ENCODE measurements around the gene CLASP2. TPM values are rescaled to one million over a fixed set of nuclear protein-coding genes. Genes with fewer than 3 reads are reported as not detected.

Gene CLASP2
- total RNA-seq, 5 donors from 2014 or later (not counting 1 experiment from before 2014, with no cell fraction given) = 54.0 to 80.1 (median 60.5) TPM

GRCh38 chr3:33496449-33496848 lies 221.6 kb downstream of the CLASP2 start:
- ATAC-seq (replicated peaks in 1 of 4) = no peak
- POLR2A ChIA-PET = interaction anchor here in 1 of 2 donors (0.6 kb wide), 1 partner anchor 159 kb away, joined by 3 read pairs; no protein-coding TSS in a partner anchor
- no peaks in the 10 kb centered on the region for H3K27me3 Mint-ChIP-seq
- H3K4me1 ChIP-seq (ENCODE audit: control insufficient read depth in 1 of 2, extremely low read depth in 1 of 2, insufficient read depth in 2 of 2, low read length in 2 of 2) = no peaks in the 10 kb centered on the region
- no CpG with 5 or more reads among the region's 2 CpGs for WGBS (ENCODE audit: insufficient coverage)
- no peak overlapping the region for H3K4me3 ChIP-seq (ENCODE audit: control insufficient read depth in 1 of 2, extremely low read depth in 1 of 2, low read length in 1 of 2)
- H3K36me3 ChIP-seq (ENCODE audit: control insufficient read depth in 2 of 2, extremely low read depth in 1 of 2, insufficient read depth in 1 of 2, low read length in 1 of 2) = peaks cover 0 to 5% of the 10 kb centered on the region in 2 donors
- DNase-seq = no peak
- H3K9me3 Mint-ChIP-seq = peaks cover 0 to 4% (median 2%) of the 10 kb centered on the region in 3 donors
- CTCF ChIA-PET = interaction anchor here in 1 of 2 donors (0.7 kb wide), 1 partner anchor 555 kb away, joined by 5 read pairs; no protein-coding TSS in a partner anchor
- H3K27ac Mint-ChIP-seq = no peak overlapping the region
- peaks cover 33% of the 10 kb centered on the region for H3K36me3 Mint-ChIP-seq
- H3K27me3 ChIP-seq (replicated peaks in 1 of 2; ENCODE audit: control insufficient read depth in 2 of 2, extremely low read depth in 1 of 2, insufficient read depth in 2 of 2, low read length in 1 of 2) = no peaks in the 10 kb centered on the region
- no peak overlapping the region for H3K27ac ChIP-seq (ENCODE audit: low read length)
- H3K4me1 Mint-ChIP-seq = no peaks in the 10 kb centered on the region
- H3K9me3 ChIP-seq = no peaks in the 10 kb centered on the region
- no peak overlapping the region for H3K4me3 Mint-ChIP-seq

GRCh38 chr3:33491721-33492120 lies 226.3 kb downstream of the CLASP2 start:
- WGBS (ENCODE audit: insufficient coverage) = 100% methylated on average over 3 of the region's 4 CpGs
- ChIA-PET POLR2A (no interaction called here), CTCF (interaction anchor here in 1 of 2 donors (0.6 to 0.7 kb wide), 2 partner anchors 65 to 119 kb away, joined by 3 to 4 read pairs; no protein-coding TSS in a partner anchor)
- Histone ChIP-seq H3K27ac (ENCODE audit: low read length) (no peak overlapping the region), H3K27me3 (replicated peaks in 1 of 2; ENCODE audit: control insufficient read depth in 2 of 2, extremely low read depth in 1 of 2, insufficient read depth in 2 of 2, low read length in 1 of 2) (no peaks in the 10 kb centered on the region), H3K36me3 (ENCODE audit: control insufficient read depth in 2 of 2, extremely low read depth in 1 of 2, insufficient read depth in 1 of 2, low read length in 1 of 2) (no peaks in the 10 kb centered on the region), H3K4me1 (ENCODE audit: control insufficient read depth in 1 of 2, extremely low read depth in 1 of 2, insufficient read depth in 2 of 2, low read length in 2 of 2) (no peaks in the 10 kb centered on the region), H3K9me3 (no peaks in the 10 kb centered on the region), H3K4me3 (ENCODE audit: control insufficient read depth in 1 of 2, extremely low read depth in 1 of 2, low read length in 1 of 2) (no peak overlapping the region)
- Mint-ChIP-seq H3K4me1 (no peaks in the 10 kb centered on the region), H3K27me3 (no peaks in the 10 kb centered on the region), H3K4me3 (no peak overlapping the region), H3K27ac (no peak overlapping the region), H3K9me3 (peaks cover 0 to 3% (median 0%) of the 10 kb centered on the region in 3 donors), H3K36me3 (peaks cover 15% of the 10 kb centered on the region)
- DNase-seq (no peak), ATAC-seq (replicated peaks in 1 of 4) (no peak)

DNA sequence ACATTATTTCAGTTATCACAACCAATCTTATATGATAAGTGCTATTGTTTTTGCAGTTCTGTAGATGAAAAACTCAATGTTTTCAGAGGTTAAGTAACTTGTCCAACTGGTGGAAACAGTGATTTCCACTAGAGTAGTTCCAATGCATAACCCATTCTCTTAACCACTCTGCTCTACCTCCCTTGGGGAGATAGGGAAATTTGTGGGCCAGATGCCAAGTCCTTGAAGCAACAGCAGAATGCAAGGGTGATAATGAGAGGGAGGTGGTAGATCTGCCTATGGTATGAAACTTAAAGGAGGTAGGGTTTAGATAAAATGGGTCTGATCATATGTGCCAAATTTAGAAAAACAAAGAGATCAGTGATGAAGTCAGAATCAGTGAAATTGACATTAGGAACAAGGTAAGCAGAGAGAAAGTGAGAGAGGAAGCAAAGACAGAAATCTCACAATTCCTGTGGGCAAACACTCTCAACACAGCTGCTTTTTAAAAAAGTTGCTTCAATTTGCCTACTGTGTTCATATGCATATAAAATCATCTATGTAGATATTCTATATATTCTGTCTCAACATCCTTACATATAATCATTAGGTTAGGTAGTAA lies 227.3 kb downstream of the CLASP2 start:
- ChIA-PET POLR2A (no interaction called here), CTCF (no interaction called here)
- DNase-seq (no peak), ATAC-seq (replicated peaks in 1 of 4) (no peak)
- no peaks in the 10 kb centered on the region for H3K27me3 ChIP-seq (replicated peaks in 1 of 2; ENCODE audit: control insufficient read depth in 2 of 2, extremely low read depth in 1 of 2, insufficient read depth in 2 of 2, low read length in 1 of 2)
- H3K27me3 Mint-ChIP-seq = no peaks in the 10 kb centered on the region
- no peaks in the 10 kb centered on the region for H3K4me1 ChIP-seq (ENCODE audit: control insufficient read depth in 1 of 2, extremely low read depth in 1 of 2, insufficient read depth in 2 of 2, low read length in 2 of 2)
- H3K4me3 ChIP-seq (ENCODE audit: control insufficient read depth in 1 of 2, extremely low read depth in 1 of 2, low read length in 1 of 2) = no peak overlapping the region
- no peaks in the 10 kb centered on the region for H3K36me3 ChIP-seq (ENCODE audit: control insufficient read depth in 2 of 2, extremely low read depth in 1 of 2, insufficient read depth in 1 of 2, low read length in 1 of 2)
- H3K4me1 Mint-ChIP-seq = no peaks in the 10 kb centered on the region
- H3K36me3 Mint-ChIP-seq = peaks cover 20% of the 10 kb centered on the region
- H3K27ac ChIP-seq (ENCODE audit: low read length) = no peak overlapping the region
- H3K9me3 Mint-ChIP-seq = peaks cover 0 to 4% (median 3%) of the 10 kb centered on the region in 3 donors
- no peak overlapping the region for H3K27ac Mint-ChIP-seq
- H3K9me3 ChIP-seq = no peaks in the 10 kb centered on the region
- no peak overlapping the region for H3K4me3 Mint-ChIP-seq

DNA sequence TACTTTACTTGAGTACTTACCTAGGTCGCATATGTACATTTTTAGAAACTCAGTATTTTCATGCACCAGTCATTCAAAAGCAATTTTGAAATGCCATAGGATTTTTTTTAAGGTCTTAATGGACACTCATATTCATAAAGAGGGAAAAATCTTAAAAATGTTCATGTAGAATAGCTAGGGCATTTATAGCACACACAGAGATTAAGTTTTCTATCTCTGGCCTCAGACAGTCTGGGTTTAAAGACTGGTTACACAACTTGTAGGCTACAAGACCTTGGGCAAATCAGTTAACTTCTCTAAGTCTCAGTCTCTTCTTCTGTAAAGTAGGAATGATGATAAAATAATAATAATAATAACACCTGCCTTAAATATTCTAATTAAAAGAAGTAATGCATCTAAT lies 229.4 kb downstream of the CLASP2 start:
- Mint-ChIP-seq H3K27ac (no peak overlapping the region), H3K27me3 (no peaks in the 10 kb centered on the region), H3K4me1 (no peaks in the 10 kb centered on the region), H3K4me3 (no peak overlapping the region), H3K9me3 (peaks cover 0 to 4% (median 3%) of the 10 kb centered on the region in 3 donors), H3K36me3 (peaks cover 25% of the 10 kb centered on the region)
- Histone ChIP-seq H3K27ac (ENCODE audit: low read length) (no peak overlapping the region), H3K4me1 (ENCODE audit: control insufficient read depth in 1 of 2, extremely low read depth in 1 of 2, insufficient read depth in 2 of 2, low read length in 2 of 2) (no peaks in the 10 kb centered on the region), H3K4me3 (ENCODE audit: control insufficient read depth in 1 of 2, extremely low read depth in 1 of 2, low read length in 1 of 2) (no peak overlapping the region), H3K36me3 (ENCODE audit: control insufficient read depth in 2 of 2, extremely low read depth in 1 of 2, insufficient read depth in 1 of 2, low read length in 1 of 2) (no peaks in the 10 kb centered on the region), H3K27me3 (replicated peaks in 1 of 2; ENCODE audit: control insufficient read depth in 2 of 2, extremely low read depth in 1 of 2, insufficient read depth in 2 of 2, low read length in 1 of 2) (no peaks in the 10 kb centered on the region), H3K9me3 (no peaks in the 10 kb centered on the region)
- POLR2A ChIA-PET = no interaction called here
- DNase-seq (no peak), ATAC-seq (replicated peaks in 1 of 4) (no peak)
- CTCF ChIA-PET = no interaction called here
- WGBS (ENCODE audit: insufficient coverage) = no CpG with 5 or more reads among the region's 1 CpG

DNA sequence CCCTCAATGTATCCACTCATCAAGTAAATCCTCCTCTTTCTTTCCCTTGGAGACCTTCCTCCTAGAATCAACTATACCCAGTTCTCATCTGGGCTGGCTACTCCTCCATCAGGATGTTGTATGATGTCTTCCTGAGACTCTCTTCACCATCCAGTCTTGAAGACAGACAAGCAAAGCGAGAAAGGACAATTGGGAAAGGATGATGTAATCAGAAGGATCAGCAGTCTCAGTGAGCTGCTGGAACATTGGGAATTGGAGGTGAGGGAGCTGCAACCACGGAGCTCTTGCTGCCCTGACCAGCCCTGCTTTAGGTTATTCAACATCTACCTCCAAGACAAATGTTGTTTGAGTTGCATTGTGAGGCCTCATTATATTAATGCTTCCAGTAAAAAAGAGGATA lies 229.8 kb downstream of the CLASP2 start:
- no CpG with 5 or more reads among the region's 2 CpGs for WGBS (ENCODE audit: insufficient coverage)
- Histone ChIP-seq H3K4me1 (ENCODE audit: control insufficient read depth in 1 of 2, extremely low read depth in 1 of 2, insufficient read depth in 2 of 2, low read length in 2 of 2) (no peaks in the 10 kb centered on the region), H3K36me3 (ENCODE audit: control insufficient read depth in 2 of 2, extremely low read depth in 1 of 2, insufficient read depth in 1 of 2, low read length in 1 of 2) (no peaks in the 10 kb centered on the region), H3K4me3 (ENCODE audit: control insufficient read depth in 1 of 2, extremely low read depth in 1 of 2, low read length in 1 of 2) (no peak overlapping the region), H3K27me3 (replicated peaks in 1 of 2; ENCODE audit: control insufficient read depth in 2 of 2, extremely low read depth in 1 of 2, insufficient read depth in 2 of 2, low read length in 1 of 2) (no peaks in the 10 kb centered on the region), H3K9me3 (no peaks in the 10 kb centered on the region), H3K27ac (ENCODE audit: low read length) (no peak overlapping the region)
- DNase-seq (no peak), ATAC-seq (replicated peaks in 1 of 4) (no peak)
- CTCF ChIA-PET = no interaction called here
- H3K36me3 Mint-ChIP-seq = peaks cover 25% of the 10 kb centered on the region
- no peaks in the 10 kb centered on the region for H3K27me3 Mint-ChIP-seq
- H3K27ac Mint-ChIP-seq = no peak overlapping the region
- H3K4me1 Mint-ChIP-seq = no peaks in the 10 kb centered on the region
- POLR2A ChIA-PET = no interaction called here
- H3K4me3 Mint-ChIP-seq = no peak overlapping the region
- H3K9me3 Mint-ChIP-seq = peaks cover 0 to 4% (median 3%) of the 10 kb centered on the region in 3 donors

DNA sequence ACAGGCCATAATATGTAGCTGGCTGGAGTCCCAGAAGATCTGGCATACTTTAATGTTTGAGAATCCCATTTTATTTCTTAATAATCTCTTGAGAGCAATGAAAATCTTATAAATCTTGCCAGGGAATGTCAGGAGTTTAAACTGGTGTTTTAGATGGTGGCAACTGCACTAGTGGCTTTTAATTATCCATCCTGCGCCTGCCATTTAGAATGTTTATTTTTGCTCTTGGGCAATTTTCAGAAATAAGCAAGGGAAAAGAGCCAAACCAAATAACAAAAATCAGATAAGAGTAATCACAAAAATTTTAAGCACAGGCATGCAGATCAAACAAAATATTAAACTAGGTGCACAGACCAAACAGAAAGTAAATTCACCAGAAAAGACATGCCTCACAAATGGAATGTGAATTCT lies 235.9 kb downstream of the CLASP2 start:
- no peak overlapping the region for H3K27ac ChIP-seq (ENCODE audit: low read length)
- Mint-ChIP-seq H3K36me3 (peaks cover 16% of the 10 kb centered on the region), H3K27ac (no peak overlapping the region), H3K27me3 (no peaks in the 10 kb centered on the region), H3K4me3 (no peak overlapping the region), H3K4me1 (no peaks in the 10 kb centered on the region), H3K9me3 (peaks cover 0 to 8% (median 4%) of the 10 kb centered on the region in 3 donors)
- no peaks in the 10 kb centered on the region for H3K36me3 ChIP-seq (ENCODE audit: control insufficient read depth in 2 of 2, extremely low read depth in 1 of 2, insufficient read depth in 1 of 2, low read length in 1 of 2)
- ATAC-seq (replicated peaks in 1 of 4) = no peak
- ChIA-PET CTCF (interaction anchor here in 1 of 2 donors (0.6 kb wide), 1 partner anchor 19 kb away, joined by 3 read pairs; no protein-coding TSS in a partner anchor), POLR2A (interaction anchor here in 1 of 2 donors (0.6 to 0.7 kb wide), 2 partner anchors 9 to 46 kb away, joined by 3 to 4 read pairs; no protein-coding TSS in a partner anchor)
- H3K27me3 ChIP-seq (replicated peaks in 1 of 2; ENCODE audit: control insufficient read depth in 2 of 2, extremely low read depth in 1 of 2, insufficient read depth in 2 of 2, low read length in 1 of 2) = no peaks in the 10 kb centered on the region
- DNase-seq = no peak
- no peaks in the 10 kb centered on the region for H3K4me1 ChIP-seq (ENCODE audit: control insufficient read depth in 1 of 2, extremely low read depth in 1 of 2, insufficient read depth in 2 of 2, low read length in 2 of 2)
- H3K9me3 ChIP-seq = no peaks in the 10 kb centered on the region
- WGBS (ENCODE audit: insufficient coverage) = no CpG with 5 or more reads among the region's 1 CpG
- H3K4me3 ChIP-seq (ENCODE audit: control insufficient read depth in 1 of 2, extremely low read depth in 1 of 2, low read length in 1 of 2) = no peak overlapping the region
